H1 (cell line): ENCODE measurements around the gene SH3TC2. TPM values are rescaled to one million over a fixed set of nuclear protein-coding genes. Genes with fewer than 3 reads are reported as not detected.

ENCODE experiments used
- CTCF ChIA-PET: fragments of 300-600 bp; sonication (Branson Sonifier 250); formaldehyde crosslinking; loops from one replicate; lab custom pipeline; 2021; ENCODE audit not compliant: partially characterized antibody; lab: Charles Lee
- POLR2A ChIA-PET: fragments of 300-600 bp; sonication (Branson Sonifier 250); formaldehyde crosslinking; loops from one replicate; lab custom pipeline; 2021; ENCODE audit warnings: inconsistent platforms; ENCODE audit not compliant: partially characterized antibody; lab: Charles Lee
- DNase-seq, 2 experiments: peaks; one replicate each; pipeline versions ENCODE4 v3.0.0 to v3.0.0-alpha.2; 2010 to 2022; ENCODE audit warnings: low spot score in 2 of 2, low read depth in 1 of 2, mixed read lengths in 1 of 2
- FAIRE-seq: peaks from 2 replicates; lab custom pipeline; 2011; peaks lifted over from hg19 to GRCh38; lab: Jason Lieb, UNC
- H2AFZ ChIP-seq: 2 replicates; pipeline ENCODE4 v1.8.1; 2012; ENCODE audit warnings: low read length, inconsistent platforms
- H2AK5ac ChIP-seq: 2 replicates; pipeline ENCODE4 v1.6.1; 2013; ENCODE audit warnings: low read depth, low read length
- H2BK120ac ChIP-seq: replicated peaks from 2 replicates; pipeline ENCODE3; 2013; ENCODE audit warnings: low read depth, low read length, inconsistent platforms
- H2BK12ac ChIP-seq: 2 replicates; pipeline ENCODE4 v1.6.1; 2013; ENCODE audit warnings: low read depth, low read length
- H2BK15ac ChIP-seq: 2 replicates; pipeline ENCODE4 v1.6.1; 2013; ENCODE audit warnings: low read length
- H2BK20ac ChIP-seq: 2 replicates; pipeline ENCODE4 v1.6.1; 2013; ENCODE audit warnings: low read length
- H2BK5ac ChIP-seq: 2 replicates; pipeline ENCODE4 v1.6.1; 2013; ENCODE audit warnings: low read depth, low read length
- H3K14ac ChIP-seq: 2 replicates; pipeline ENCODE4 v1.6.1; 2013; ENCODE audit warnings: inconsistent platforms; ENCODE audit not compliant: insufficient read length
- H3K18ac ChIP-seq: 2 replicates; pipeline ENCODE4 v1.6.1; 2013; ENCODE audit warnings: low read length; ENCODE audit errors: extremely low read depth
- H3K23ac ChIP-seq: 2 replicates; pipeline ENCODE4 v1.6.1; 2013; ENCODE audit warnings: inconsistent platforms; ENCODE audit not compliant: insufficient read length
- H3K23me2 ChIP-seq: 2 replicates; pipeline ENCODE4 v1.6.1; 2013; ENCODE audit warnings: low read depth, low read length
- H3K27ac ChIP-seq: 2 replicates; pipeline ENCODE4 v1.6.1; 2011; ENCODE audit warnings: low read depth, low read length, inconsistent platforms
- H3K27me3 ChIP-seq, 4 experiments: replicated peaks in 1 of 4; 1 replicate in 1 of 4; 2 replicates in 3 of 4; pipeline versions ENCODE4 v1.6.1 to v1.8.1; 2011 to 2013; ENCODE audit warnings: low read length in 3 of 4, mild to moderate bottlenecking in 3 of 4, inconsistent platforms in 2 of 4, mixed read lengths in 2 of 4, moderate library complexity in 1 of 4; ENCODE audit not compliant: control insufficient read depth in 3 of 4, insufficient read depth in 3 of 4; ENCODE audit errors: extremely low read depth in 1 of 4
- H3K36me3 ChIP-seq, 4 experiments: 2 replicates each; pipeline versions ENCODE4 v1.6.1 to v1.8.1; 2011 to 2013; ENCODE audit warnings: mild to moderate bottlenecking in 4 of 4, low read length in 3 of 4, moderate library complexity in 2 of 4, control low read depth in 1 of 4, inconsistent platforms in 1 of 4; ENCODE audit not compliant: insufficient read depth in 4 of 4, control insufficient read depth in 2 of 4
- H3K4ac ChIP-seq: replicated peaks from 2 replicates; pipeline ENCODE3; 2013; ENCODE audit warnings: low read length, low read depth, mixed read lengths, inconsistent platforms; ENCODE audit not compliant: insufficient read length
- H3K4me1 ChIP-seq, 4 experiments: replicated peaks in 1 of 4; 1 replicate in 1 of 4; 2 replicates in 3 of 4; pipeline versions ENCODE4 v1.6.1 to v1.8.1; 2011 to 2013; ENCODE audit warnings: low read length in 3 of 4, inconsistent platforms in 2 of 4, mixed read lengths in 1 of 4; ENCODE audit not compliant: insufficient read depth in 4 of 4, control insufficient read depth in 3 of 4
- H3K4me2 ChIP-seq, 2 experiments: 2 replicates each; pipeline versions ENCODE4 v1.6.1 to v1.8.1; 2011 to 2013; ENCODE audit warnings: low read depth in 2 of 2, low read length in 2 of 2, control low read depth in 1 of 2, inconsistent platforms in 1 of 2, mild to moderate bottlenecking in 1 of 2; ENCODE audit not compliant: insufficient read depth in 1 of 2
- H3K4me3 ChIP-seq, 4 experiments: fragments of 200-600, 300-600 bp in 1 of 4; sonication (generic), shearing (Covaris generic), sonication (Bioruptor Twin) in 1 of 4; 2 replicates each; pipeline versions ENCODE4 v1.5.1 to v1.8.1; 2011 to 2016; ENCODE audit warnings: low read length in 4 of 4, low read depth in 3 of 4, control low read depth in 2 of 4, inconsistent platforms in 2 of 4, mild to moderate bottlenecking in 2 of 4, mixed read lengths in 1 of 4, moderate library complexity in 1 of 4; ENCODE audit not compliant: insufficient read depth in 2 of 4; ENCODE audit errors: extremely low read depth in 1 of 4
- H3K56ac ChIP-seq: replicated peaks from 2 replicates; pipeline ENCODE3; 2013; ENCODE audit warnings: low read depth, mild to moderate bottlenecking, mixed read lengths, low read length, inconsistent platforms; ENCODE audit not compliant: insufficient read length
- H3K79me1 ChIP-seq: 2 replicates; pipeline ENCODE4 v1.6.1; 2013; ENCODE audit warnings: low read depth, low read length, control low read depth
- H3K79me2 ChIP-seq, 2 experiments: 2 replicates each; pipeline versions ENCODE4 v1.6.1 to v1.8.1; 2012 to 2013; ENCODE audit warnings: low read length in 2 of 2, mild to moderate bottlenecking in 2 of 2, inconsistent platforms in 1 of 2; ENCODE audit not compliant: insufficient read depth in 2 of 2, control insufficient read depth in 1 of 2
- H3K9ac ChIP-seq, 4 experiments: replicated peaks in 1 of 4; 1 replicate in 1 of 4; 2 replicates in 3 of 4; pipeline versions ENCODE4 v1.6.1 to v1.8.1; 2011 to 2013; ENCODE audit warnings: low read depth in 3 of 4, low read length in 3 of 4, control low read depth in 2 of 4, mild to moderate bottlenecking in 2 of 4, moderate library complexity in 2 of 4, inconsistent platforms in 1 of 4; ENCODE audit errors: extremely low read depth in 1 of 4
- H3K9me3 ChIP-seq, 2 experiments: 2 replicates each; pipeline versions ENCODE4 v1.6.1 to v1.8.1; 2012 to 2013; ENCODE audit warnings: mild to moderate bottlenecking in 2 of 2, moderate library complexity in 2 of 2, control low read depth in 1 of 2, inconsistent platforms in 1 of 2, low read depth in 1 of 2, low read length in 1 of 2, mixed read lengths in 1 of 2; ENCODE audit not compliant: insufficient read depth in 2 of 2
- H4K20me1 ChIP-seq, 2 experiments: replicated peaks in 1 of 2; 2 replicates each; pipeline versions ENCODE3 to v1.8.1; 2011 to 2013; ENCODE audit warnings: inconsistent platforms in 2 of 2, low read length in 2 of 2, mild to moderate bottlenecking in 1 of 2; ENCODE audit not compliant: insufficient read depth in 2 of 2, control insufficient read depth in 1 of 2
- H4K5ac ChIP-seq: 2 replicates; pipeline ENCODE4 v1.6.1; 2013; ENCODE audit warnings: low read length, low read depth, mixed read lengths, inconsistent platforms; ENCODE audit not compliant: insufficient read length
- H4K8ac ChIP-seq: 2 replicates; pipeline ENCODE4 v1.8.0; 2013; ENCODE audit warnings: mild to moderate bottlenecking, moderate library complexity, low read length, inconsistent platforms; ENCODE audit not compliant: insufficient read depth; ENCODE audit errors: extremely low read depth
- H4K91ac ChIP-seq: replicated peaks from 2 replicates; pipeline ENCODE3; 2013; ENCODE audit warnings: low read length, mixed read lengths, inconsistent platforms; ENCODE audit not compliant: insufficient read length
- CHD2 ChIP-seq: IDR thresholded peaks from 2 replicates; pipeline ENCODE4 v1.6.1; 2012; ENCODE audit warnings: low read length, improper control_type of control experiment
- EGR1 ChIP-seq: IDR thresholded peaks from 2 replicates; pipeline ENCODE4 v1.6.1; 2011; ENCODE audit warnings: low read depth, low read length, borderline replicate concordance
- EP300 ChIP-seq, 2 experiments: IDR thresholded peaks; 1 replicate in 1 of 2; 2 replicates in 1 of 2; pipeline ENCODE4 v1.6.1; 2011 to 2012; ENCODE audit warnings: low read depth in 2 of 2, low read length in 2 of 2, mild to moderate bottlenecking in 2 of 2, borderline replicate concordance in 1 of 2, inconsistent platforms in 1 of 2, moderate library complexity in 1 of 2
- GTF2F1 ChIP-seq: IDR thresholded peaks from 2 replicates; pipeline ENCODE4 v1.6.1; 2012; ENCODE audit warnings: low read depth, low read length, improper control_type of control experiment, borderline replicate concordance
- KDM4A ChIP-seq: IDR thresholded peaks from one replicate; pipeline ENCODE4 v1.7.1; 2012; ENCODE audit warnings: low read depth, mild to moderate bottlenecking, moderate library complexity, low read length, inconsistent platforms; ENCODE audit not compliant: severe bottlenecking
- NANOG ChIP-seq: IDR thresholded peaks from 2 replicates; pipeline ENCODE4 v1.6.1; 2011; ENCODE audit warnings: low read length, low read depth, mild to moderate bottlenecking, inconsistent platforms; ENCODE audit not compliant: insufficient read depth, poor library complexity, severe bottlenecking
- NRF1 ChIP-seq: IDR thresholded peaks from 2 replicates; pipeline ENCODE4 v1.6.1; 2011; ENCODE audit warnings: mild to moderate bottlenecking, low read depth, low read length, improper control_type of control experiment
- SIX5 ChIP-seq: IDR thresholded peaks from 2 replicates; pipeline ENCODE4 v1.6.1; 2011; ENCODE audit warnings: mild to moderate bottlenecking, low read depth, low read length
- SP1 ChIP-seq: IDR thresholded peaks from 2 replicates; pipeline ENCODE4 v1.6.1; 2011; ENCODE audit warnings: low read depth, low read length
- SUZ12 ChIP-seq: fragments of 200-600 bp; sonication (generic); IDR thresholded peaks from 2 replicates; pipeline ENCODE4 v1.6.1; 2012; ENCODE audit warnings: mild to moderate bottlenecking, inconsistent platforms, low read length, moderate library complexity, mixed read lengths
- WGBS, 2 experiments: shearing (Covaris generic) in 1 of 2; methylation state at CpG; one replicate each; pipeline versions ENCODE4 v1.1.6 to v1.1.7; 2013 to 2015; ENCODE audit warnings: low lambda C conversion rate in 2 of 2, mixed read lengths in 2 of 2, inconsistent platforms in 1 of 2, low coverage in 1 of 2, missing lambda C conversion rate in 1 of 2; ENCODE audit not compliant: insufficient replicate concordance in 2 of 2, insufficient coverage in 1 of 2, insufficient read length in 1 of 2; ENCODE audit errors: extremely low coverage in 1 of 2, missing lambda C conversion rate in 1 of 2; 5-methylcytosine and 5-hydroxymethylcytosine counted together
- polyA plus RNA-seq, 7 experiments: library from polyadenylated mRNA; depleted of rRNA in 3 of 7; stranded (reverse) in 5 of 7; unstranded in 2 of 7; fragments of >200 nt in 5 of 7; fragments of 200-250 nt in 2 of 7; gene quantifications; 1 replicate in 5 of 7; 2 replicates in 1 of 7; 4 replicates in 1 of 7; pipeline versions ENCODE4 v1.2.1 to v1.2.3, GENCODE V29; 2011 to 2013; ENCODE audit warnings: missing spikeins in 2 of 7, mixed read lengths in 2 of 7
- total RNA-seq: library from RNA; stranded (reverse); fragmentation: NEBNext Ultra II Directional; extraction: Animal tissue kit (Norgen Biotek cat#: 25700); gene quantifications from 2 replicates; pipeline ENCODE4 v1.2.1, GENCODE V29; 2021

The SH3TC2 gene
- total and polyA plus RNA-seq, 2 of the 8 experiments (the other 6 are each of a cell fraction or from before 2014, with no cell fraction given): 0.11 to 0.80 TPM

- no peaks in the 10 kb centered on the region for H3K79me2 ChIP-seq
- no peak for FAIRE-seq
Measured at GRCh38 chr5:148960070-148960769, 102.6 kb downstream of the SH3TC2 start.

More at GRCh38 chr5:148960070-148960769, 102.6 kb downstream of the SH3TC2 start:
- no peak overlapping the region for H3K56ac ChIP-seq
- H2BK20ac ChIP-seq: no peak overlapping the region
- H3K27me3 ChIP-seq: no peaks in the 10 kb centered on the region
- no peak overlapping the region for H2AK5ac ChIP-seq
- no peak overlapping the region for H3K14ac ChIP-seq
- no peak overlapping the region for H3K27ac ChIP-seq
- no peak overlapping the region for H3K18ac ChIP-seq
- no peak overlapping the region for H2BK12ac ChIP-seq
- H3K4me2 ChIP-seq: no peak overlapping the region
- no peaks in the 10 kb centered on the region for H3K9me3 ChIP-seq
- H3K79me1 ChIP-seq: no peaks in the 10 kb centered on the region
- H4K5ac ChIP-seq: no peak overlapping the region
- no peak for DNase-seq
- peaks cover 3 to 6% (median 5%) of the 10 kb centered on the region in 4 experiments; a peak in 6 of 7 replicates for H3K4me1 ChIP-seq
- H2BK5ac ChIP-seq: no peak overlapping the region
- H3K36me3 ChIP-seq: no peaks in the 10 kb centered on the region
- H2BK15ac ChIP-seq: no peak overlapping the region
- H4K20me1 ChIP-seq: no peaks in the 10 kb centered on the region
- H3K23me2 ChIP-seq: no peaks in the 10 kb centered on the region
- no peak overlapping the region; the same call in 1 of the 2 replicates for H2AFZ ChIP-seq
- H2BK120ac ChIP-seq: no peak overlapping the region
- H3K9ac ChIP-seq: no peak overlapping the region
- TF ChIP-seq NRF1 (no peak), SIX5 (no peak), CHD2 (no peak), EGR1 (no peak), SP1 (no peak), GTF2F1 (no peak), KDM4A (no peak), EP300 (IDR thresholded peaks at IDR 0.05; ENCODE audit: borderline replicate concordance in 1 of 2, low read depth in 2 of 2, low read length in 2 of 2) (no peak), SUZ12 (no peak), NANOG (no peak)
- no peak overlapping the region for H3K4me3 ChIP-seq
- ChIA-PET POLR2A (interaction anchor here (0.7 kb wide), 1 partner anchor 52 kb away, joined by 3 read pairs; no protein-coding TSS in a partner anchor), CTCF (interaction anchor here (0.8 to 25.4 kb wide), 24 partner anchors 10 to 220 kb away, joined by 3 to 433 read pairs (median 12); no protein-coding TSS in a partner anchor)
- WGBS, 2 experiments: 93% methylated on average over 6 of the region's 6 CpGs; no CpG with 5 or more reads in 1 of the 2 experiments
- no peak overlapping the region for H4K91ac ChIP-seq
- no peak overlapping the region for H3K4ac ChIP-seq
- H3K23ac ChIP-seq: no peak overlapping the region
- H4K8ac ChIP-seq: no peak overlapping the region
